Left lobe of liver (tissue), 2 donors: ENCODE measurements around the gene ZBTB2. TPM values are rescaled to one million over a fixed set of nuclear protein-coding genes. Genes with fewer than 3 reads are reported as not detected.
"Not testable (repeated sequence)": the region's sequence is repeated elsewhere in the genome, so short reads cannot be mapped to it uniquely, and the experiment has no call there.

Source experiments
- ATAC-seq: fragments of 200-7000 bp; cut with Tn5 transposase; one replicate; pipeline ENCODE4 v1.9.1; 2020; ENCODE audit warnings: mild to moderate bottlenecking, moderate library complexity
- DNase-seq: peaks from one replicate; pipeline ENCODE4 v3.0.0-alpha.2; 2020; ENCODE audit warnings: low spot score
- total RNA-seq: library from RNA; stranded (reverse); gene quantifications from one replicate; pipeline ENCODE4 v1.2.1, GENCODE V29; 2021
- donor health status: DM: no; HTN: no; CAD: no; lungs with moderate emphysema.
- donor health status: DM: no; HTN: yes; CAD: no.

ZBTB2 gene
- total RNA-seq, 1 donor from 2014 or later: 2.7 TPM

- ATAC-seq (peak; percentile 92), DNase-seq (peak; percentile 53)
Measured at GRCh38 chr6:151374036-151374683, 17.2 kb downstream of the ZBTB2 start.

DNA sequence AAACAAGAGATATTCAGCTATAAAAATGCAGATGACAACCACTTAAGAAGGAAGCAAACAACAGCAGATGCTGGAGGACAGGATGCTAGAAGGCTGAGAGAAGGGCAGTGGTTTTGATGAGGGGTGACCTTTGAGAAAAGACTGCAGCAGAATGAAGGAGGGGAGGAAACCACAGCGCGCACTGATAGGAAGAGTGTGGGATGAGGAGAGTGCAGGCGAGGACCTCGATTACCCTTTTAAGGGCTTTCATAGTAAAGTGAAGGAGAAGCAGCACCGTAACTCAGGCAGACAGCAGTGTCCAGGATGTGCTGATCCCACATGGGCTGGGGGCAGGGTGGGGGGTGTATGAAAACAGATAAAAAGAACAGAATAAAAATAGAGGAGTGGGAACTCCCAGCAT is 19.2 kb downstream of the ZBTB2 start:
- ATAC-seq (no peak), DNase-seq (no peak)

DNA sequence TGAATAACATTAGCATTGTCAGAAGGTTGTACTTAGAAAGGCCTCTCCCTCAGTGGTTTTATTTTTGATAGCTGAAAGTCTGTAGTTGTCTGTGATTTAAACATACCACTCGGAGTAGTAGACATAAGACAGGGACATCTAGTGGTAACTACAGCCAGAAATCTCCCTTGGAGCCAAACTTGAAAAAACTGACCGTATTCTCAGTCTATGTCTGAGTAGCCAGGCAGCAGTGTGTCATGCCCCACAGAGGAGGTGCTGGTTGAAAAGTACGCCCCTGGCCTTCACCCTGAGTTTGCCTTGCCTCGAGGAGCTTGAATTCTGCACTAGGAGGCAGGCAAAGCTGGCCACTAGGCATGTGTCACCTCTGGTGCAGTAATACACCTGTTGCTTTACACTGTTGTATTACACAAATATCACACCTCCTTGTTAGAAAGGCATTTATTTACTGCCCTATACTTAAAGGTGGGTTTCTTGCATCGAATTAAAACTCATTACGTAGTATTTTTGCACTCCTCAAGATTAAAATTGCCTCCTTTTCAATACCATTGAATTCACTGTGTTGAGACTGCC is 20.8 kb downstream of the ZBTB2 start:
- peak; percentile 25 for ATAC-seq
- no peak for DNase-seq

GRCh38 chr6:151365233-151365632 is 26.1 kb downstream of the ZBTB2 start:
- ATAC-seq (no peak), DNase-seq (no peak)

- ATAC-seq (no peak), DNase-seq (no peak)
Measured at GRCh38 chr6:151359486-151359885, 31.9 kb downstream of the ZBTB2 start.

GRCh38 chr6:151358475-151358874 is 32.9 kb downstream of the ZBTB2 start:
- DNase-seq (no peak), ATAC-seq (no peak)

DNA sequence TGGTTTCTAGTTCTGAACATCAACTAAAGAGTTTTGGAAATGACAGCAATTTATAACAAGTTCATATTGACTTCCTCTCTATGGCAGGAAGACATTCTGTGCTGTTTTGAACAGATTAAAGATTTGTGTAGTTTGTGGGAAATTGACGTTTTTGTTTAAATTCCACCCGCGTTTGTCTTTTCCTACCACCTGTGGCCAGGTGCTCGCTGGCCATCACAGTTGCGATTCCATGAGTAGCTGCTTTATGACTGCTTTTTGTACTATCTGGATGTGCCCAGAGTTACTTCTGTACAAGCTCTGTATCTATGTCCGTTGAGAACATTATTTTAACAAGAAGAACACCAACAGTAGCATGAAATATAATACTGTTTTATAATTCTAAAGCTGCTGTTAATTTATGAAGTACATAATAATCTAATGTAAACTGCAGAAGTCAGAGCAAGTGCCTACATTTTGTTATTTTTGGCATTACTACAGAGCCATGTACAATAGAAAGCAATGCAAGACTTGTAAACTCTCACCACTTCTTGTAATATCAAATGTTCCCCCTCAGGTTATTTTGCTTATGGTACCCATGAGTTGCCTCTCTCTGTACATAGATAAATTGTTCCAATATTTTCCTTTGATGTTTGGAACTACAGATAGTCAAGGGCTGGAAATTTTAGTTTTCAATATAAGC is 33.5 kb downstream of the ZBTB2 start:
- DNase-seq (no peak), ATAC-seq (no peak)

GRCh38 chr6:151356983-151357382 is 34.4 kb downstream of the ZBTB2 start:
- not testable (repeated sequence) for ATAC-seq, DNase-seq

DNA sequence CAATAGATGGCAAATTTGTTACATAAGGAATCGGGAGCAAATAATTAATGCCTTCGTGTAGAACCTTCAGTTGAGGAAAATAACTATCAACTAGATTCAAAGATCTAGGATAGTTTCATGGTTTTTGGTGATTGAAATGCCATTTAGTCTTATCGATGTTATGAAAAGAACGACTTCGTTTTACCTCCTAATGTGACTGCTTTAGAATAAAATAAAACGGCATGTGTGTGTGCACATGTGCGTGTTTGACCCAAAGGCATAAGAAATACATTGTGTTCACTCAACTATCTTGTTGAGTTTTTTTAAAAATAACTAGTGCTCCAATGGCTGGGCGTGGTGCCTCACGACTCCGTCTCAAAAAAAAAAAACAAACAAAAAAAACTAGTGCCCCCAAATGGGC is 37.6 kb downstream of the ZBTB2 start:
- DNase-seq (no peak), ATAC-seq (no peak)

GRCh38 chr6:151352410-151353396 is 38.7 kb downstream of the ZBTB2 start:
- DNase-seq: no peak
- peak; percentile 22 for ATAC-seq

GRCh38 chr6:151351731-151352130 is 39.6 kb downstream of the ZBTB2 start:
- DNase-seq: no peak
- ATAC-seq: no peak

GRCh38 chr6:151351146-151351700 is 40.1 kb downstream of the ZBTB2 start:
- ATAC-seq (no peak), DNase-seq (no peak)

- ATAC-seq: no peak
Measured at GRCh38 chr6:151350442-151351145, 40.8 kb downstream of the ZBTB2 start.

DNA sequence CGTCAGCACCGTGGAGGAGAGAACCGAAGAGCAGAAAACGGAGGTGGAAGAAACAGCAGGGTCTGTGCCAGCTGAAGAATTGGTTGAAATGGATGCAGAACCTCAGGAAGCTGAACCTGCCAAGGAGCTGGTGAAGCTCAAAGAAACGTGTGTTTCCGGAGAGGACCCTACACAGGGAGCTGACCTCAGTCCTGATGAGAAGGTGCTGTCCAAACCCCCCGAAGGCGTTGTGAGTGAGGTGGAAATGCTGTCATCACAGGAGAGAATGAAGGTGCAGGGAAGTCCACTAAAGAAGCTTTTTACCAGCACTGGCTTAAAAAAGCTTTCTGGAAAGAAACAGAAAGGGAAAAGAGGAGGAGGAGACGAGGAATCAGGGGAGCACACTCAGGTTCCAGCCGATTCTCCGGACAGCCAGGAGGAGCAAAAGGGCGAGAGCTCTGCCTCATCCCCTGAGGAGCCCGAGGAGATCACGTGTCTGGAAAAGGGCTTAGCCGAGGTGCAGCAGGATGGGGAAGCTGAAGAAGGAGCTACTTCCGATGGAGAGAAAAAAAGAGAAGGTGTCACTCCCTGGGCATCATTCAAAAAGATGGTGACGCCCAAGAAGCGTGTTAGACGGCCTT is 41.6 kb downstream of the ZBTB2 start:
- no peak for DNase-seq
- ATAC-seq: no peak

More at GRCh38 chr6:151350442-151351145, 40.8 kb downstream of the ZBTB2 start:
- DNase-seq: no peak

- not testable (repeated sequence) for ATAC-seq, DNase-seq
Measured at GRCh38 chr6:151342750-151343149, 48.6 kb downstream of the ZBTB2 start.

- DNase-seq: no peak
- ATAC-seq: no peak
Measured at GRCh38 chr6:151341476-151342195, 49.7 kb downstream of the ZBTB2 start.

DNA sequence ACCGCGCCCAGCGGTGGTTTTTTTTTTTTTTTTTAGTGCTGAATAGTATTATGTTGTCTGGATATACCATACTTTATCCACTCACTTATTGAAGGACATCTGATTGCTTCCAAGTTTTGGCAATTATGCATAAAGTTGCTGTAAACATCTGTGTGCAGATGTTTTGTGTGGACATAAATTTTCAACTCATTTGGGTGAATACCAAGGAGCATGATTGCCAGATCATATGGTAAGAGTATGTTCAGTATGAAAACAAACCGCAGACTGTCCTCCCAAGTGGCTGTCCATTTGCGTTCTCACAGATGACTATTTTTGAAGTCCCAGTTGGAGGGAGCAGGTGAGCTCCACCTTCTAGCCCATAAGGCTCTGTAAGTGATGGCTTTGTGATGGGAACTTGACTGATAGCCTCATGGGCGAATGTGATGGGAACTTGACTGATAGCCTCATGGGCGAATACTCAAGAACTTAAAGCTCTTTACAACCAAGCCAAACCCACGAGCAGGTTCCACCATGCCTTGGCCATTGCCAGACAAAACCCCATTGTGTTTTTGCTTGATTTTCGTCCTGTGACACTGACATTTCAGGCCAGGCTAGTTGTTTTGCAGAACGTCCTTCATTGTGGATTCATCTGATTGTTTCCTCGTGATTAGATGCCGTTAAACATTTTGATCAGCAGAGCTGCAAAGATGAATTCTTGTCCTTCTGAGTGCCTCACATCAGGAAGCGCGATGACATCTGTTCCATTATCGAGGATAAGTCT is 51.0 kb downstream of the ZBTB2 start:
- no peak for DNase-seq
- no peak for ATAC-seq

DNA sequence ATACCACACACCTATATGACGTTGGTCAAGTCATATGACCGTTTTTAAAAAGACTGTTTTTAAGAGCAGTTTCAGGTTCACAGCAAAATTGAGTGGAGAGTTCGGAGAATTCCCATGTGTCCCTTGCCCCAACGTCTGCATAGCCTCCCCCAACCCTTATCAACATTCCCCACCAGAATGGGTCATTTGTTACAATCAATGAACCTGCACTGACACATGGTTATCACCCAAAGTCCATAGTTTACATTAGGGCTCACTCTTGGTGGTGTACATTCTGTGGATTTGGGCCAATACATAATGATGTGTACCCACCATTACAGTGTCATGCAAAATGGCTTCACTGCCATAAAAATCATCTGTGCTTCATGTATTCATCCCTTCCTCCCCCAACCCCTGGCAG is 52.0 kb downstream of the ZBTB2 start:
- ATAC-seq (no peak), DNase-seq (no peak)
